HepG2 (cell line): ENCODE data around the gene GNPAT. TPM values are rescaled to one million over a fixed set of nuclear protein-coding genes. Genes with fewer than 3 reads are reported as not detected.
A peak's percentile ranks its signal among the peaks of the same experiment; 100 is the strongest.

Experiments used
- ARID5B ChIP-seq: IDR thresholded peaks from 2 replicates; pipeline ENCODE4 v1.4.0; 2020; ENCODE audit warnings: mild to moderate bottlenecking, missing genetic modification reagents
- ATF7 ChIP-seq, 2 experiments: fragments of 450-650 bp in 1 of 2; sonication (generic) in 1 of 2; formaldehyde crosslinking in 1 of 2; IDR thresholded peaks; 2 replicates each; pipeline versions ENCODE4 v1.4.0 to v1.6.1; 2016 to 2020; ENCODE audit warnings: antibody characterized with exemption in 1 of 2, mild to moderate bottlenecking in 1 of 2, missing genetic modification reagents in 1 of 2
- CREB3 ChIP-seq: sonication (generic); formaldehyde crosslinking; IDR thresholded peaks from 2 replicates; pipeline ENCODE4 v1.5.0; 2020; ENCODE audit warnings: missing genetic modification reagents
- DPF2 ChIP-seq: sonication (generic); formaldehyde crosslinking; IDR thresholded peaks from 2 replicates; pipeline ENCODE4 v1.4.0; 2020; ENCODE audit warnings: mild to moderate bottlenecking, low read depth, missing genetic modification reagents, borderline replicate concordance
- FIP1L1 ChIP-seq: fragments of 200-400 bp; formaldehyde crosslinking; IDR thresholded peaks from 2 replicates; pipeline ENCODE4 v1.6.1; 2018; ENCODE audit warnings: low read depth, mild to moderate bottlenecking, low read length, moderate library complexity, borderline replicate concordance; ENCODE audit not compliant: insufficient read depth
- GTF2F1 ChIP-seq: fragments of 150-350 bp; IDR thresholded peaks from 2 replicates; pipeline ENCODE4 v1.6.1; 2014; ENCODE audit warnings: low read length
- MEF2D ChIP-seq: sonication (generic); formaldehyde crosslinking; IDR thresholded peaks from 2 replicates; pipeline ENCODE4 v1.5.1; 2020; ENCODE audit warnings: mild to moderate bottlenecking, missing genetic modification reagents
- MLXIP ChIP-seq: sonication (generic); formaldehyde crosslinking; IDR thresholded peaks from 2 replicates; pipeline ENCODE4 v1.9.0; 2021; ENCODE audit warnings: missing genetic modification reagents, borderline replicate concordance
- NPAS2 ChIP-seq: sonication (generic); formaldehyde crosslinking; IDR thresholded peaks from 2 replicates; pipeline ENCODE4 v1.8.0; 2022; ENCODE audit warnings: mild to moderate bottlenecking, missing genetic modification reagents, borderline replicate concordance
- POLR2AphosphoS2 ChIP-seq: IDR thresholded peaks from 2 replicates; pipeline ENCODE4 v1.6.1; 2011; ENCODE audit warnings: low read depth, low read length, improper control_type of control experiment
- RAD21 ChIP-seq: fragments of 450-650 bp; formaldehyde crosslinking; IDR thresholded peaks from 2 replicates; pipeline ENCODE4 v1.5.0; 2020; ENCODE audit warnings: mild to moderate bottlenecking
- RFX1 ChIP-seq: fragments of 450-650 bp; IDR thresholded peaks from 2 replicates; pipeline ENCODE4 v1.6.1; 2017
- RFX3 ChIP-seq: IDR thresholded peaks from 2 replicates; pipeline ENCODE4 v1.6.1; 2016; ENCODE audit warnings: missing biosample characterization, missing genetic modification reagents
- SKI ChIP-seq: fragments of 450-650 bp; IDR thresholded peaks from one replicate; pipeline ENCODE4 v1.6.1; 2018; ENCODE audit warnings: mild to moderate bottlenecking; ENCODE audit not compliant: partially characterized antibody
- YEATS2 ChIP-seq: sonication (generic); formaldehyde crosslinking; IDR thresholded peaks from 2 replicates; pipeline ENCODE4 v1.4.0; 2020; ENCODE audit warnings: missing genetic modification reagents, borderline replicate concordance
- ZC3H13 ChIP-seq: sonication (generic); formaldehyde crosslinking; IDR thresholded peaks from 2 replicates; pipeline ENCODE4 v1.8.1; 2023; ENCODE audit warnings: mild to moderate bottlenecking, missing genetic modification reagents, moderate library complexity
- ZNF205 ChIP-seq: IDR thresholded peaks from 2 replicates; pipeline ENCODE4 v1.6.1; 2018; ENCODE audit warnings: missing biosample characterization, missing genetic modification reagents
- ZNF724P ChIP-seq: sonication (generic); formaldehyde crosslinking; IDR thresholded peaks from 2 replicates; pipeline ENCODE4 v1.8.0; 2022; ENCODE audit warnings: missing genetic modification reagents, borderline replicate concordance
- polyA plus RNA-seq, 8 experiments: library from polyadenylated mRNA; depleted of rRNA in 3 of 8; stranded (reverse) in 7 of 8; unstranded in 1 of 8; fragments of >200 nt; fragmentation: Illumina TruSeq in 4 of 8; extraction: Trizol in 4 of 8; gene quantifications; 2 replicates each; pipeline versions ENCODE4 v1.2.1 to v1.2.3, GENCODE V29; 2011 to 2016; ENCODE audit warnings: low read depth in 4 of 8, missing spikeins in 1 of 8, mixed read lengths in 1 of 8; ENCODE audit not compliant: insufficient read depth in 1 of 8
- total RNA-seq, 5 experiments: library from RNA; depleted of rRNA; stranded (reverse); fragments of >200 nt; fragmentation: Illumina TruSeq; extraction: Trizol; gene quantifications; 2 replicates each; pipeline ENCODE4 v1.2.3, GENCODE V29; 2016; ENCODE audit warnings: low read depth in 1 of 5
- TF ChIP-seq, protein P1 (sequence below): sonication (generic); formaldehyde crosslinking; IDR thresholded peaks from 2 replicates; pipeline ENCODE4 v1.8.0; 2022; ENCODE audit warnings: mild to moderate bottlenecking, missing genetic modification reagents, moderate library complexity
- TF ChIP-seq, protein P2 (sequence below): IDR thresholded peaks from 2 replicates; pipeline ENCODE4 v1.6.1; 2016; ENCODE audit warnings: mild to moderate bottlenecking, missing biosample characterization, missing genetic modification reagents
- TF ChIP-seq, protein P3 (sequence below): IDR thresholded peaks from 2 replicates; pipeline ENCODE4 v1.6.1; 2016; ENCODE audit warnings: mild to moderate bottlenecking

GNPAT gene
- total and polyA plus RNA-seq, 2 of the 13 experiments (the other 11 are each of a cell fraction or from before 2014, with no cell fraction given), result 58.3 to 114 TPM

DNA sequence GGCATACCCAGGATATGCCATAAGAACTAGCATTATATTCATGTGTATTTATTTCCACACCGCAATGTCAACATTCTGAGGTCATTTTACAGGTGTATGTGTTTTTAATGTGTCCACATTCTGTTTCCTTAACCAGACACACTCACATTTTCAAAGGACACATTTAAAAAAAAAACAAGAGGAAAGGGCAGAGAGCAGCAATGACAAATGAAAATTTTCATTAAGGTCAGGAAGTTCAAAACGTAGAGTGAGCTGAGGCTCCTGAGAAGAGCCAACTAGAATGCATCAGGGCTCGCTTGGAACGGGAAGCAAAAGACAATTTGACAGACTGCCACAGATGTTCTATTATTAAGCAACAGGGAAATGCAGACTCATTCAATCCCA, 4.8 kb upstream of the GNPAT start (continued):
- TF ChIP-seq CREB3 (CRISPR knock-in tag), result no peak
- TF ChIP-seq ATF7 (IDR thresholded peaks at IDR 0.05), result 0 out of 2 replicates have a peak, but pooled peaks have one; percentile 40
- no peak for TF ChIP-seq ATF7 (CRISPR knock-in tag; IDR thresholded peaks at IDR 0.05)
- no peak for TF ChIP-seq NPAS2 (CRISPR knock-in tag)
- no peak for TF ChIP-seq MEF2D (CRISPR knock-in tag)
- no peak for TF ChIP-seq ZC3H13 (CRISPR knock-in tag)
- no peak for TF ChIP-seq MLXIP (CRISPR knock-in tag)
- no peak for TF ChIP-seq FIP1L1
- TF ChIP-seq GTF2F1, result no peak
- no peak for TF ChIP-seq RAD21
- peak; percentile 89 for TF ChIP-seq ARID5B (CRISPR knock-in tag)
- TF ChIP-seq, protein P1, sequence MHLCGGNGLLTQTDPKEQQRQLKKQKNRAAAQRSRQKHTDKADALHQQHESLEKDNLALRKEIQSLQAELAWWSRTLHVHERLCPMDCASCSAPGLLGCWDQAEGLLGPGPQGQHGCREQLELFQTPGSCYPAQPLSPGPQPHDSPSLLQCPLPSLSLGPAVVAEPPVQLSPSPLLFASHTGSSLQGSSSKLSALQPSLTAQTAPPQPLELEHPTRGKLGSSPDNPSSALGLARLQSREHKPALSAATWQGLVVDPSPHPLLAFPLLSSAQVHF (CRISPR knock-in tag), result no peak
- TF ChIP-seq RFX3 (CRISPR knock-in tag), result no peak
- TF ChIP-seq YEATS2 (CRISPR knock-in tag), result no peak
- no peak for TF ChIP-seq SKI
- TF ChIP-seq RFX1, result no peak
- peak; percentile 20; the same call in 1 of the 2 replicates for TF ChIP-seq DPF2 (CRISPR knock-in tag)
- TF ChIP-seq, protein P2, sequence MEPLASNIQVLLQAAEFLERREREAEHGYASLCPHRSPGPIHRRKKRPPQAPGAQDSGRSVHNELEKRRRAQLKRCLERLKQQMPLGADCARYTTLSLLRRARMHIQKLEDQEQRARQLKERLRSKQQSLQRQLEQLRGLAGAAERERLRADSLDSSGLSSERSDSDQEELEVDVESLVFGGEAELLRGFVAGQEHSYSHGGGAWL (CRISPR knock-in tag), result no peak
- TF ChIP-seq ZNF205 (CRISPR knock-in tag), result no peak
- TF ChIP-seq POLR2AphosphoS2, result no peak
- TF ChIP-seq, protein P3, sequence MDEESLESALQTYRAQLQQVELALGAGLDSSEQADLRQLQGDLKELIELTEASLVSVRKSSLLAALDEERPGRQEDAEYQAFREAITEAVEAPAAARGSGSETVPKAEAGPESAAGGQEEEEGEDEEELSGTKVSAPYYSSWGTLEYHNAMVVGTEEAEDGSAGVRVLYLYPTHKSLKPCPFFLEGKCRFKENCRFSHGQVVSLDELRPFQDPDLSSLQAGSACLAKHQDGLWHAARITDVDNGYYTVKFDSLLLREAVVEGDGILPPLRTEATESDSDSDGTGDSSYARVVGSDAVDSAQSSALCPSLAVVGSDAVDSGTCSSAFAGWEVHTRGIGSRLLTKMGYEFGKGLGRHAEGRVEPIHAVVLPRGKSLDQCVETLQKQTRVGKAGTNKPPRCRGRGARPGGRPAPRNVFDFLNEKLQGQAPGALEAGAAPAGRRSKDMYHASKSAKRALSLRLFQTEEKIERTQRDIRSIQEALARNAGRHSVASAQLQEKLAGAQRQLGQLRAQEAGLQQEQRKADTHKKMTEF, result peak; percentile 71; the same call in 1 of the 2 replicates
- TF ChIP-seq ZNF724P (CRISPR knock-in tag), result no peak
